GM21515 (cell line): ENCODE data around the gene FGFR3.

Experiments
- ATAC-seq: cut with Tn5 transposase; IDR thresholded peaks from one replicate; pipeline ENCODE4 v1.9.1; 2021; ENCODE audit not compliant: unreplicated experiment

The FGFR3 gene

DNA sequence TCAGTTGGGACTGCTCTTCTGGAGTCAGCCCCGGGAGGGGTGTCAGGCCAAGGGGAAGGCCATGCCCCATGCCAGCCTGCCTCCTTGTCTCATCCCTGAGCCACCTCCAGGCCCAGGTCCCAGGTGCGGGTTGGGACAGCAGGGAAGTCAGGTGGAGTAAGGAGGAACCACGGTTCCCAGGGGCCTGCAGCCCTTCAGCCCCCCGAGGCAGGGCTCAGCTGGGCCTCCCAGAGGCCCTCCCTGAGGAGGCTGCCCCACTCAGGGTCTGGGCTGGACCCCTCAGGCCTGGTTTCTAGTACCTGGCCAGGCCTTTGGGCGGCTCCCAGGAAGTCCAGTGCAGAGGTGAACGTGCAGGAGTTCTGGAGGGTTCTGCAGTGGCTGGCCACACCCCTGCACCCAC, 23.4 kb upstream of the FGFR3 start:
- ATAC-seq, result no peak

DNA sequence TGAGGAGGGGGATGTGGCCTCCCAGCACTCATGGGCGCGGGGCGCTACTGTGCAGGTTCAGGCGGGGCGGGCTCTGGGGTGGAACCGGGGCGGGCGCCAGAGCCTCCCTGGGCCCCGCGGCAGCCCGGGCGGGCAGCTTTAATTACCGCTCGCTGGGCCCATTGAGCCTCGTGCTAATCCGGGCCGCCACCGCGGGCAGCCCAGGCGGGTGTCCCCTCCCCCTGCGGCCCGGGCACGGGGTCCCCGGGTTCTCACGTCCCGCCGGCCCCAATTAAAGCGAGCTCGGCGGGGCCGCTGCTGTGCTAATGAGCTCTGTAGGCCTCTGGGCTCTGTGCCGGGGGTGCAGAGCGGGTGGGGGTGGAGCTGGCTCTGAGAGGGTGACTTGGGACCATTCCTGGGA, 22.8 kb upstream of the FGFR3 start:
- ATAC-seq, result no peak

DNA sequence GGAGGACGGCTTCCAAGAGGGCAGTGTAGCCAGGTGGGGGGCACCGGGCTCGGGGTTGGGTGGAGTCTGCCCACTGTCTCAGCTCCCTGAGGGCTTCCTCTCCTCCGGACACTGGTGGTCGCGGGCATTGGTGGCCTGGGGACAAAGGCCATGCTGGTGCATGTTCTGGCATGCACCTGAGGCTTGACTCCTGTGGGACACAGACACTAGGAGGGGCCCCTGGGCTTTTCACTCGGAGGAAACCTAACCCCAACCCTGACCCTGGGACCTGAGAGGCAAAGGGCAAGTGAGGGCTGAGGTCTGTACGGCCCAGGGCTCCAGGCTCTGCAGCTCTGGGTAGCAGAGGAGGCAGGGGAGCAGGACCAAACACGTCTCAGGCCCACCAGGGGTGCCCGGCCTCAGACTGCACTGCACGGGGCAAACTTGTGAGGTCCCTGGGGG, 22.3 kb upstream of the FGFR3 start:
- no peak for ATAC-seq

DNA sequence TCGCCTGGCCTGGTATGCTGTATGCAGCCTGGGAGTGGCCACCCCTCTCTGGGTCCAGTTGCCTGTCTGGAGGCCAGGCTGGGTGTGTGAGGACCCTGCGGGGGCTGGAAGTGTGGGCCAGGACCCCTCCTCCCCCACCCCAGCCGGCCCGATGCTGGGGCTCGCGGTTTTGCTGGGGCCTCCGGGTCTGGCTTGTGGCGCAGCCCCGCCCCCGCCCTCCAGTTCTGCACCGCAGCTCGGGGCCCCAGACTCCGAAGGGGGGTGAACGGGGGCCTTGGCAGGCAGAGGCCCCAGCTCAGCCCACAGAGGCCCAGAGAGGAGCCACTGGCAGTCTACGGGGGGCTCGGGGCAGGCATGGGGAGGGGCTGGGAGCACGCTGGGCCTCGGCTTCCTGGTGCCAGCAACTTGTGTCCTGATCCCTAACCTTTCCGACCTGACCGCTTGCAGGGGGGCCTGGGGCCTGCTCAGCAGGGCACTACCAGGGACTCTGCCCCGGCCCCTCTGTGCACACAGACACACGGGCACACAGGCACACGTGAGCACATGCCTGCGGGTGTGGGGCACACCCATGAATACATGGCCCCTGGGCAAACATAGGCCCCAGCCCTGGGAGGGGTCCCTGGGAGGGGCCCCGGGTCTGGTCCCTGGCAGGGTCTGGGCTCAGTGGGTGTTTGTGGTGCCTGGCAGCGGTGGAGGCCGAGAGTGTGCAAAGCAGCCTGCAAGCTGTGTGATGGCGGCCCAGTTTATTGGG, 21.4 kb upstream of the FGFR3 start:
- no peak for ATAC-seq

DNA sequence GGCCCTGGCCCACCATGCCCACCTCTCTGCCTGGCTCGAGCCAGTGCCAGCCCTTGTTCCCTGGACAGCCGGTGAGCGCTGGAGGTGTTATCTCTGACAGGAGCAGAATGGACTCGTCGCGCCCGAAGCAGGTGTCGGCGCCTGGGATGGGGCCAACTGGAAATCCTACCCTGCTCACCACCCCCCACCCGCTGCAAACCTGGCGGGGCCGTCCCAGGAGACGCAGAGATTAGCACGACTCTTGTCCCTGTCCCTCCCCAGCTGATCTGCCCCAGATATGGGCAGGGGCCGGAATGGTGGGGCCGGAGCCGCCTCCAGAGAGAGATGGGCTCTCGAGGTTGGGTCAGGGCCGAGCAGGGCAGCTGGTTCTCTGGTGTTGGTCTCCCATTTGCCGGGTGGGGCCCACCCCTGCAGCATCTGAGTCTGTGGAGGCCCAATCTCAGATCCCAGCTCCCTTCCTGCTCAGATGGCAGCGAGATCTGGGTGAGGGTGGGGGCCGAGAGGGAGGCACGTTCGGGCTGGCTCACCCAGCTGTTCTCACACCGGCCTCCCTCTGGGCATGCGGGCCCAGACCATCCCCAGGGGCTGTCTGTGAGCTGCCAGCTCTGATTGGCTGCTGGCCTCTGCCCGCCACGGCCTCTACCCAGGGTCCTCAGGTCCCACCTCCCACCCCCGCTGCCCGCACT, 20.1 kb upstream of the FGFR3 start:
- ATAC-seq, result no peak

DNA sequence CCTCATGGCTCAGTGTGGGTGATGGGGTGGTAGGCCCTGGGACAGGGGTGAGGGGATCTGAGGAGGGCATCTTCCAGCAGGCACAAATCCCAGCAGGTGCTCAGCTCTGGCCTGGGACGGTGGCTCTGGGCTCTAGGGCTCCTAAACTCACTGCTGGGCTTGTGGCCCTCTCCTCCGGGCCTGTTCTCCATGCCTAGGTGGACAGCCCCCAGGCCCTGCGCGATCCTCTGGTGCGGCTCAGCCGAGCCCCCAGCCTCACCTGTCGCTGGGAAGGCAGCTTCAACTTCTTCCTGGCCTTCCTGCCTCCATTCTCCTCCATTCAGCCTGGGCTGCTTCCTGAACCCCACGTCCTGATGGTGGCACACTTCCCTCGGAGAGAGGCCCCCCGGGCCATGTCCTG, 19.3 kb upstream of the FGFR3 start:
- ATAC-seq, result no peak

DNA sequence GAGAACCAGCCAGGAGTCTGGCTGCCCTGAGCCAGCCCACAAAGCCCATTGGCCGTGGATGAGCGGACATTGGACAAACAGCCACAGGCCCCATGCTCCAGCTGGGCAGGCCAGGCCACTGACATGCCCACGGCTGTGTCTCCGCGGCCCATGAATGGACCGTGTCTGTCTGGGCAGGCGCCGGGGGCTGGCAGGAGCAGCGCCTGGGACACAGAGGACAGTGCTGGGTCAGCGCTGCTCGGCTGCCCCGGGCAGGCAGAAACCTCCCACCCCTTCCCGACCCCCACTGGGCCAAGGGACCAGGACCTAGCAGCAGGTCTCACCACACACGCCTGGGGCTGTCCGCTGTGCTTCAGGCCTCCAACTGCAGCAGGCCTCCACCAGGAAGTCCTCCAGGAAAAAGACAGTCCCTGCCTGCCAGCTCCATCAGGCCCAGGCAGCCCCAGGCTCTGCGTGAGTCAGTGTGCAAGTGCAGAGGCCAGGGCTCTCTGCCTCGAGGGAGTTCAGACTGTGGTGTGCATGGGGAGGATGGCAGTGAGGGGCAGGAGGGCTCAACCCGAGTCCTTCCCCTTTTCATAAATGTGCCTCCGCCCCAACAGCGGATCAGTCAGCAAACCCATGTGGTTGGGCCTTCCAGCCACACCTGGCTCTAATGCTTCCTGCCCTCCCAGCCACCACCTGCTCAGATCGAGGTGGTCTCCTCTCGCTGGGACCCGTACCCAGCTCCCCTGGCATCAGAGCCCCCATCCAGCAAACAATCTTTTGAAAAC, 17.2 kb upstream of the FGFR3 start:
- ATAC-seq, result no peak

DNA sequence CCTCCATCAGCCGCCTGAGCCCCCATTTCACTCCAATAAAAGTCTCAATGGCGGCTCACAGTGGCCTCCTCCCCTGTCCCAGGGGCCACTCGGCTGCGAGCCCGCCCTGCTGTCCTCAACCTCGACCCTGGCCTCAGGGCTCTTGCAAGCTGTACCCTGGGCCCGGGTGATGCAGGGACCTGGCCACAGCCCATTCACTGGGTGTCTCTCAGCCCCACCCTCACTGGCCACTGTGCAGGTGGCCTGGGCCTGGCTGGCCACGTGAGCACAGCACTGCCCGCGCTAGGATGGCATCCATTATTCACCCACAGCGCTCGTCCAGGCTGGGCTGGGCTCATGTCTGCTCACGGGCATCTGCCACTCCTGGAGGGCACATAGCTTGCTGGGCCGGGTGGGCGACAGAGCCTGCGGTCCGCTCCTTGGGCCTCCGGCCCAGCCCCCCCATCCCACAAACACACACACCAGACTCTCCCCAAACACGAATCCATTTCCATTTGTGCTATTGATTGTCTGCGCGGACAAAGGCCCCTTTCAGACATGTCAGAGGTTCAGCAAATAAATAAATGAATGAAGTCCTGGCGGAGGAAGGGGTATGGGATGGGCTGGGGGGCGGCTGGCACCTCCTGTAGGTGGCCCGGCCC, 16.5 kb upstream of the FGFR3 start:
- no peak for ATAC-seq

DNA sequence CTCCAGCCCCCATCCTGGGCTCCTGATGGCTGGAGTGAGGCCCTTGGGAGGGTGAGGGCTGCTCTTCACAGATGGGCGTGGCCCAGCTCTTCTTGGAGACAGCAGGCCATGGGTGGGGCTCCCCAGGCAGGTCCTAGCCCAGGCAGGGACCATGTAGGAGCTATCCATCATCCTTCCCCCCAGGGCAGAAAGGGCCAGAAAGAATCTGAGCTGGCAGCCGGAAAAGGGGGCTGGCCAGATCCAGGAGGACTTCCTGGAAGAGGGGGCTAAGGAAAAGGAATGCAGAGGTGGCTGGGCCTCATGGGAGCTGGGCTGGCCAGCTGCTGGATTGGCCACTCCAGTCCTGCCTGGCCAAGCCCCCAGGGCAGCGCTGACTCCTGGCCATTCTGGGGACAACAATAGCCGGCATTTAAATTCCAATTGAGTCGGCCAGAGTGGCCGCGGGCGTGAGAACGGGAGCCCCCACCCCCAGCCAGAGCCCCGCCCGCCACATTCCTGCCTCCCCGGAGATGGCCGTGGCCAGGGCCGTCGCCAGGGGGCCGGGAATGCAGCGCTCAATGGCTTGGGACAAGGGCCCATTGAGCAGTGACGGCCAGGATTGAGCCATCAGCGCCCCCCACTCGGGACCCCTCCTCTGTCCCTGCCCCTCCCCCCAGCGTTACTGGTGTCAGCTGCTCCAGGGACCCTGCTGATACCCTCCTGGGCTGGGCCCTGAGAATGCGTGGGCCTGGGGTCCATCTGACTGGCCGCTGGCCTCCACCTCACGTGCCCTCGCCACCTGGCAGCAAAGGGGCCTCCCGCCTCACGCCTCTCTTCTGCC, 15.1 kb upstream of the FGFR3 start:
- no peak for ATAC-seq

DNA sequence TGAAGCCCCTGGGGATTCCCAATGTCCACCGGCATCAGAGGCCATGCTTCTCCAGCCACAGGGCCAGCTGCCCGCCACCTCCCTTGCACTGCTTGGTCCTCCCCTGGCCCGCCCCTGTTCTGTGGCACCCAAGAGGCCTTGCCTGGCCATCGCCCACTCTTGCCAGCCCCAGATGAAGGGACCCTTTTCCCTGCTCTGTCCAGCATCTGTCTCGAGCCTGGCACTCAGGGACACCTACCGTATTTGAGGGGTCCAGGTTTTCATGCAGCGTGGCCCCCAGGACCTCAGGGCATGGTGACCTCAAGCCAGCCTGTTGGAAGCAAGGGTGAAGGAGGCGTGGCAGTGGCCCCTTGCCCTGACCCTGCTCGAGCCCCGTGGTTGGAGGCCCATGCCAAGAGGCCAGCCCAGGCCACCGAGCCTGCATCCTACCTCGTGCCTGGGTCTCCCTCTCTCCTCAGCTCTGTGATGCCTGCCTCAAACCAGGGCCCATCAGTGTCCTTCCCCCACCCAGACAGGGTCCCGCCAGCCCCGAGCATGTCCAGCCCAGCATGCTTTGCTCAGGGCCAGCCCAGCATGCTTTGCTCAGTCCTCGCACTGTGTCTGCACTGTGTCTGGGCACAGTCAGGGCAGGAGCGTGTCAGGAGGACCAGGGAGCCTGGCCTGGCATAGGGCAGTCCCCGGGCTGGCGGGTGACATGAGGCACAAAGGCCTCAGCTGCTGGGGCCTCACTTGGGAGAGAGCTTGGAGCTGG, 14.3 kb upstream of the FGFR3 start:
- ATAC-seq, result no peak

DNA sequence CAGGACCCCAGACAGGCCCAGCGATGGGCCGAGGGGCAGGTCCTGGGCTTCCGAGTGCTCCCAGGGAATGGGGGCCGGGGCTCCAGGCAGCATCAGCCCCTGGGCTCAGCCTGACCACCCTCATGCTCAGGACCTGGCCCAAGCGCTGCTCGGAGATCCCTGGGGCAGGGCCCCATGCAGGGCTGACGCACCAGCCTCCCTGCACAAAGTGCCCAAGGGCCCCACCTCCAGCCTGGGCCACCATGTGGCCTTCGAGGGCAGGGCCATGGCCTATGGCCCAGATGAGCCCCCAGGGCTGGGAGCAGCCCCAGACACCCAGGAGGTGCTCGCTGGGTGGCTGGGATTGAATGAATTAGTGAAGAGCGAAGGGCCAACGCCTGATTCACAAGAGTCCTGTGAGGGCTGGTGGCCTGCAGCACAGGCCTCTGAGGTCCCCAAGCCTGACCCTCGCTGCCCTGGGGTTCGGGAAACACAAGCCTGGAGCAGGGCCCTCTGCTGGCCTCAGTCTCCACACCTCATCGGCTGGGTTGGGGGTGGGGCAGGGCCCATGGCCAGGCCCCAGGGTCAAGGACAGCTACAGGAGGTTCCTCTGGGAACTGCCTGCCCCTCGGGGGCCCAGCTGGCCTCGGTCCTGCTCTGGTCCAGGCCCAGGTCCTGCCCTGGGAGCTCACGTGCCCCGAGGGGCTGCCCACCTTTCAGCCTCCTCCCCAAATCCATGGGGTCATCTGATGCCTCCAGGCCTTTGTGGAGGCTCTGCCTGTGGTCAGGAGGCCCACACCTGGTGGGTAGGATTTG, 13.3 kb upstream of the FGFR3 start:
- ATAC-seq, result no peak

DNA sequence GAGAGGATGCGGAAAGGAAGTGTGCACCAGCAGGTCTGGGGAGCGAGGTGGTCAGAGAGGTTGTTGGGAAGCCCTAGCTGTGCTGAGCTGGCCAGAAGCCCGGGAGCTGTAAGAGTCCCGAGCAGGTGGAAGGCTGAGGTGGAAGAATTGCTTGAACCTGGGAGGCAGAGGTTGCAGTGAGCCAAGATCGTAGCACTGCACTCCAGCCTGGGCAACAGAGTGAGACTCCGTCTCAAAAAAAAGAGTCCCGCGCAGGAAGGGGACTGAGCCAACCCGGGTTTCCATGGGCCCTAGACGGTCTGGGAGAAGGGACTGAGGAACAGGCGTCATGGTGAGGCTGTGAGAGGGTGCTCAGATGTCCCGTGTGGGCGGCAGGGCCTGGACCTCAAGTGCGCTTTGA, 12.7 kb upstream of the FGFR3 start:
- ATAC-seq, result no peak

DNA sequence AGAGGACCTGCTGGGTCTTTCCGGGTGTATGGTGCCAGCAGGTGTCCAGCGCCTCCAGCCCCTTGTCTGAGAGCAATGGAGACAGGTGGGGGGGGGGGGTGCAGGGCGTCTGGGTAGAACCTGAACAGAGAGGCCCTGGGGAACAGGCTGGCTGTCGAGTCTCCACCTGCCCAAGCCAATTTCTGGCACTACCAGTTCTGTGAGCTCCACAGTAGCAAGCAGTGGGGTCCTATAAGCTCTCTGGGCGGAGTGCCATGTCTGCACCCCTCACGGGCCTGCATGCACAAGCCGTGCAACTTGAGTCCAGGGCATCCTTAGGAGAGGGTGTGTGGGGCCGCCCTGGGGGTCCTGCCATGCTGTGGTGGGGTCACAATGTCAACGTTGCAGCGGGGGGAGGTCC, 10.1 kb upstream of the FGFR3 start:
- ATAC-seq, result no peak

DNA sequence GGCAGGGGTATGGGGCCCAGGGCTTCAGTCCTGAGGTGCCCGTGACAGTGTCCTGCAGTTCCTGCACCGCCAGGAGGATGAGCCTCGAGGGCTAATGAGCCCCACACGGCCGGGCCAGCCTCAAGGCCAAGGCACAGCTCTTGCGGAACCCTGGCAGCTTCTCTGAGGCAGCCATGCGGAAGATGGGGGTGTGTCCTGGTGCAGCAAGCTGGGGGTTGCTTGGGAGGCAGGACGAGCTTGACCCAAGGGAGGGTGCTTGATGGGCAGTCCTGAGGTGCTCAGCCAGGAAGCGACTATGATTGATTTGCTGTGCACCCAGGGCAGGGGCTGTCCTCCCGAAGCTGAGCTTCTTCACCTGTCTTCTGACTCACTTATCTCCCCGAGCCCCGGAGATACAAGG, 9.1 kb upstream of the FGFR3 start:
- no peak for ATAC-seq

DNA sequence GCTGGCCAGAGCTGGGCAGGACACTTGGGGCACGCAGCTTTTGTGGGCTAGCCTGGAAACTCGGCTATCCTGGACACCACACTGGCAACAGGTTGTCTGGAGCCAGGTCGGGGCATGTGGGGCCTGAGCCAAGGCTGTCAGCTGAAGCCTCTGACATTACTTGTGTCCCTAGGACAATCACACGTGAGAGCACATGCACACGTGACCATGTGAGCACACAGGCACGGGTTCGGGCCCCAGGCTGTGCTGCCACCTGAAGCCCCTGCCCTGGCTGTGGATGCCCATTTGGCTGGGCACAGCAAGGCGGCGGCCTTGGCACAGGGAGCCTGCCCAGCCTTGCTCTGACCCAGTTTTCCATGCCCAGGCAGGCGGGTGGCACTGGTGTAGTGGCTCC, 8.7 kb upstream of the FGFR3 start:
- no peak for ATAC-seq

DNA sequence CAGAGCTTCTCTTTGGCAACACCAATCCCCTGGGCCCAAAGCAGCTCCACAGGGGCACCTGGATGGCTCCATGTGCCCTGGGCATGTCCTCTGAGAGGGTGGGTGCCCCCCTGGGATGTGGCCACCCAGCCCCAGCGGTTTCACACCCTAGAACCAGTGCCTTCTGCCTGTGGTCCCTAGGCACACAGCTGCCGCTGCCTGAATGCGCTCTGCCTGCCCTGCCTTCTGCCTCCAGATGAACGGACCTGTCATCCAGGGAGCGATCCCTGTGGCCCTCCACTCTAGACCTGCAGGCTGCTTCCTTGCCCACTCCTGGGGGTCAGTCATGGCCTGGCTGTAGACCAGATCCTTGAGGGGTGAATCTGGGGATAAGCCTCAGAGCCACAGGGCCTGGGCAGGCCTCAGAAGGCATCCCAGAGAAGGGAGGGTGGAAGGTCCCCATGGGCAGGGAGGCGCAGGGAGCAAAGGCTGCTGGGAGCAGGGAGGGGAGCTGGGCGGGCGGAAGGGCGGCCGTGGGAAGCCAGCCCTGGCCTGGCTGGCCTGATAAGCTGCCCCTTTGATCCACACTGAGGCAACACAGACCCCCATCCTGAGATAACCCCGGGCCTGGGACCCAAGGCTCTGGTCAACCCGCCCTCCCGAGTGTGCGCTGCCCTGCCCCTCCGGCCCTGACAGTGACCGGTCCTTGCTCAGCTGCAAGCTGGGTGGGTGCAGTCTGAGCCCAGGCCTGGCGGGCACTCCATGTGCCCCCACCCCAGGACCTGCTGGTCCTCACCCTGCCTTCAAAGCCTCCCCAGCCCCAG, 8.1 kb upstream of the FGFR3 start:
- no peak for ATAC-seq

DNA sequence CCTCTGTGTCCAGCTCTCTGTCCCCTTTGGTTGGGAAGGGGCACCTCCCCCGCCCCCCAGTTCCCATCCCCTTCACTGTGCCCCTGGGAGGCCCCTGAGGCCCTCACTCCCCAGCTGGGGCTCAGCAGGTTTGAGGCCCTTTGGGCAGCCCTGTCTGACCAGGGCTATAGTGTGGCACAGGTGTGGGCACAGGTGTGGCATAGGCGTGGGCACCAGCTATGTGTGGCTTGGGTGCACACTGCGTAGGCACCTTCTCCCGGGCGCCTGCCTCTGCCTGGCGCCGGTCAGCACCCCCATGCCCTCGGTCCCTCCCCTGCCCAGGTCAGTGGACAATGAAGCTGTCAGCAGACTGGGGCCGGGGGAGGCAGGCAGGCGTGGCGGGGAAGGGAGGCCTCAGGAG, 7.5 kb upstream of the FGFR3 start:
- no peak for ATAC-seq
